ENCODE results near the gene INF2. TPM values are rescaled to one million over a fixed set of nuclear protein-coding genes. Genes with fewer than 3 reads are reported as not detected.

The INF2 gene
- total and polyA plus RNA-seq, 9 of the 15 experiments (the other 6 are each of a cell fraction or from before 2014, with no cell fraction given), result 0.56 to 31.3 (median 7.8) TPM

GRCh38 chr14:104651876-104652260 lies 37.5 kb upstream of the INF2 start (continued):
- TF ChIP-seq USF1 (CRISPR knock-in tag; IDR thresholded peaks at IDR 0.05) (0 out of 2 replicates have a peak, but pooled peaks have one; percentile 19), ZNF778 (CRISPR knock-in tag; IDR thresholded peaks at IDR 0.05) (no peak)

GRCh38 chr14:104652386-104652785 lies 37.0 kb upstream of the INF2 start:
- H3K4me2 ChIP-seq (ENCODE audit: insufficient read depth, low read length), result no peak overlapping the region
- H3K27me3 ChIP-seq (ENCODE audit: control insufficient read depth in 2 of 2, insufficient read depth in 2 of 2, low read length in 2 of 2), result peaks cover 4 to 22% of the 10 kb centered on the region in 2 experiments; a peak in 3 of 5 replicates
- in situ Hi-C loops (cut with MboI), result no loop called here
- POLR2A ChIA-PET, result no interaction called here
- 25% methylated on average over 8 of the region's 9 CpGs for WGBS (ENCODE audit: insufficient coverage, low coverage, missing lambda C conversion rate)
- no TSS peak for BruUV-seq (replicated peaks)
- no peak overlapping the region for H3K27ac ChIP-seq (ENCODE audit: extremely low read depth, low read depth, low read length)
- H4K20me1 ChIP-seq (replicated peaks; ENCODE audit: control insufficient read depth, insufficient read depth, low read length), result no peaks in the 10 kb centered on the region
- intact Hi-C loops (cut with micrococcal nuclease), result no loop called here
- no peaks in the 10 kb centered on the region for H3K9me1 ChIP-seq (ENCODE audit: control insufficient read depth, insufficient read depth, low read length)
- H3K9ac ChIP-seq (ENCODE audit: insufficient read depth in 1 of 2, low read depth in 2 of 2, low read length in 2 of 2), result no peak overlapping the region
- H3K9me3 ChIP-seq (replicated peaks; ENCODE audit: control insufficient read depth, insufficient read depth, low read depth, low read length), result peaks cover 3% of the 10 kb centered on the region; the same call in 1 of the 2 replicates
- H2AFZ ChIP-seq (ENCODE audit: low read depth, low read length), result no peak overlapping the region
- no peak for DNase-seq (ENCODE audit: extremely low read depth in 1 of 4, low spot score in 3 of 4)
- CTCF ChIA-PET (ENCODE audit: low intra/inter-chr PET ratio), result no interaction called here
- no peak for ATAC-seq
- no peaks in the 10 kb centered on the region for H3K79me2 ChIP-seq (ENCODE audit: control insufficient read depth, insufficient read depth, low read length)
- peaks cover 0 to 24% of the 10 kb centered on the region in 2 experiments; a peak in 3 of 5 replicates for H3K4me1 ChIP-seq (replicated peaks in 1 of 2; ENCODE audit: control insufficient read depth in 2 of 2, insufficient read depth in 2 of 2, low read length in 2 of 2)
- TF ChIP-seq RFX5 (IDR thresholded peaks at IDR 0.05; ENCODE audit: low read depth, low read length) (no peak), ARHGAP35 (IDR thresholded peaks at IDR 0.05; ENCODE audit: partially characterized antibody) (no peak), ZFX (CRISPR knock-in tag; IDR thresholded peaks at IDR 0.05) (no peak), CEBPG (CRISPR knock-in tag; IDR thresholded peaks at IDR 0.05) (no peak), CEBPG (tag; conservative IDR thresholded peaks at IDR 0.05 in 1 of 2, IDR thresholded peaks at IDR 0.05 in 1 of 2) (no peak), ZBTB9 (CRISPR knock-in tag; IDR thresholded peaks at IDR 0.05) (no peak), BHLHE40 (IDR thresholded peaks at IDR 0.05; ENCODE audit: low read length) (no peak), ETV5 (CRISPR knock-in tag; IDR thresholded peaks at IDR 0.05; ENCODE audit: low read depth) (no peak), NKRF (IDR thresholded peaks at IDR 0.05; ENCODE audit: borderline replicate concordance) (no peak), KLF16 (IDR thresholded peaks at IDR 0.05) (no peak), SLC30A9 (CRISPR knock-in tag; IDR thresholded peaks at IDR 0.05) (no peak), ZNF398 (CRISPR knock-in tag; IDR thresholded peaks at IDR 0.05) (no peak), PCBP1 (IDR thresholded peaks at IDR 0.05; ENCODE audit: low read depth, low read length, poor library complexity, severe bottlenecking) (no peak), MYNN (IDR thresholded peaks at IDR 0.05) (no peak), MYNN (CRISPR knock-in tag; IDR thresholded peaks at IDR 0.05) (no peak), PHTF2 (CRISPR knock-in tag; IDR thresholded peaks at IDR 0.05) (no peak)
- no peak for FAIRE-seq
- H3K4me3 ChIP-seq, result no peak overlapping the region
- no peaks in the 10 kb centered on the region for H3K36me3 ChIP-seq (ENCODE audit: control insufficient read depth, insufficient read depth, low read length)

Measured in K562 (cell line).